Smooth muscle cell (in vitro differentiated cells): Measurements from ENCODE around the gene RPL26. TPM values are rescaled to one million over a fixed set of nuclear protein-coding genes. Genes with fewer than 3 reads are reported as not detected.

Source experiments
- DNase-seq: peaks from one replicate; lab custom pipeline; 2025; ENCODE audit not compliant: unreplicated experiment; lab: John Stamatoyannopoulos, UW
- H2AFZ ChIP-seq: fragments of 200-600 bp; sonication (generic); 2 replicates; pipeline ENCODE4 v1.6.0; 2016; ENCODE audit warnings: antibody characterized with exemption, low read depth, mild to moderate bottlenecking
- H3F3A ChIP-seq: fragments of 200-600 bp; sonication (generic); 2 replicates; pipeline ENCODE4 v1.6.0; 2017; ENCODE audit warnings: antibody characterized with exemption, low read depth
- H3K27ac ChIP-seq: fragments of 200-600 bp; sonication (generic); 2 replicates; pipeline ENCODE4 v1.5.1; 2016; ENCODE audit warnings: low read depth, mild to moderate bottlenecking
- H3K27me3 ChIP-seq: fragments of 200-600 bp; sonication (generic); 2 replicates; pipeline ENCODE4 v1.6.1; 2016; ENCODE audit warnings: low read depth, mild to moderate bottlenecking
- H3K36me3 ChIP-seq: fragments of 200-600 bp; sonication (generic); 2 replicates; pipeline ENCODE4 v1.5.1; 2016; ENCODE audit warnings: low read depth
- H3K4me1 ChIP-seq: fragments of 200-600 bp; sonication (generic); 2 replicates; pipeline ENCODE4 v1.5.1; 2016; ENCODE audit warnings: low read depth
- H3K4me2 ChIP-seq: fragments of 200-600 bp; sonication (generic); 2 replicates; pipeline ENCODE4 v1.6.0; 2016; ENCODE audit warnings: mild to moderate bottlenecking
- H3K4me3 ChIP-seq: fragments of 200-600 bp; sonication (generic); 2 replicates; pipeline ENCODE4 v1.5.1; 2016; ENCODE audit warnings: mild to moderate bottlenecking
- H3K79me2 ChIP-seq: fragments of 200-600 bp; sonication (generic); 2 replicates; pipeline ENCODE4 v1.6.0; 2016; ENCODE audit warnings: low read depth, mild to moderate bottlenecking
- H3K9ac ChIP-seq: fragments of 200-600 bp; sonication (generic); 2 replicates; pipeline ENCODE4 v1.6.0; 2016; ENCODE audit warnings: low read depth
- H3K9me3 ChIP-seq: fragments of 200-600 bp; sonication (generic); replicated peaks from 2 replicates; pipeline ENCODE4 v1.5.1; 2016; ENCODE audit warnings: low read depth
- H4K20me1 ChIP-seq: fragments of 200-600 bp; sonication (generic); 2 replicates; pipeline ENCODE4 v1.6.0; 2016; ENCODE audit warnings: low read depth
- WGBS: methylation state at CpG from one replicate; pipeline ENCODE4 v1.1.7; 2016; ENCODE audit warnings: low lambda C conversion rate; 5-methylcytosine and 5-hydroxymethylcytosine counted together
- polyA plus RNA-seq: library from polyadenylated mRNA; unstranded; fragments of >200 nt; fragmentation: Nextera tagmentation; extraction: Ambion mirVana; gene quantifications from 2 replicates; pipeline ENCODE4 v1.2.1, GENCODE V29; 2016
- total RNA-seq: library from RNA; depleted of rRNA; stranded (reverse); fragments of >200 nt; gene quantifications from 2 replicates; pipeline ENCODE4 v1.2.3, GENCODE V29; 2014
- TF ChIP-seq, protein P1 (sequence below): fragments of 200-600 bp; sonication (generic); IDR thresholded peaks from 2 replicates; pipeline ENCODE4 v1.5.1; 2017; ENCODE audit warnings: borderline replicate concordance, mild to moderate bottlenecking, antibody characterized with exemption; ENCODE audit not compliant: insufficient read depth, poor library complexity, severe bottlenecking

RPL26 gene
- total RNA-seq (3,019 and 3,533 TPM in 2 replicates), polyA plus RNA-seq (367 and 426 TPM in 2 replicates)

DNA sequence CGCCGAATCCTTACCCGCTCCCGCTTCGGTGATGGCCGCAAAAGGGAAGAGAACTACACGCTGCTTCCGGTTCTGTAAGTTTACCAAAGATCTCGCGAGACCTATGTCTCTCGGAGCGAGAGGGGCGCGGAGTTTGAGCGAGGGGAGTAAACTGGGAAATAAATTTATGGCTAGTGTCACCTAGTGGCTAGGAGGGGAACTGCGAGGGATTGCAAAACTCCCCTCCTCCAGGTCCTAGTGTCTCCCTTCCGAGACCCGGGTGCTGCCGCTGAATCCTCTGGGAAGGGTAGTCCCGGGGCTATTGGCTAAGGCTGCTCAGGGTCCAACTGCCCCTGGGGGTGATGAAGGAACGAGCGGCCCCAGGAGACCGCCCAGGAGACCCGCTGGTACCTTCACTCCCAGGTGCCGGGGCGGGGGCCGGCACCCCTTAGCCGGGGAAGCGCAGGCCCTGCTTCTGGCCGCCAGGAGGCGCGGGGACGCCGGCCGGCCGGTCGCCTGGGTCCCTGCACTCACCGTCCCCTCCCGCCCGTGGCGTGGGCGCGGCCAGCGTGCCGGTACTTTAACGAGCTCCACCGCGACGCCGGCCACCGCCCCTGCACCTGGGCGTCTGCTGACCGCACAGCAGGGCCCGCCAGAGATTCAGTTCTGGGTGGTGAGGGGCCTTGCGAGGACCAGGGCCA lies at the start of gene RPL26:
Gene RPL26, minus strand, starts transcription at position 51 of the 680 bp plus-strand sequence. CDS start 883 bp downstream, outside the sequence.
- DNase-seq = peak; percentile 94
- Histone ChIP-seq H3F3A (peaks cover 41% of the 10 kb centered on the region), H3K4me3 (peak within 1 kb of the TSS; percentile 66), H3K27me3 (no peaks in the 10 kb centered on the region), H3K4me2 (peak within 1 kb of the TSS; percentile 98), H3K4me1 (peaks cover 21% of the 10 kb centered on the region), H3K36me3 (no peaks in the 10 kb centered on the region), H3K9ac (peak within 1 kb of the TSS; percentile 90), H4K20me1 (peaks cover 44% of the 10 kb centered on the region), H2AFZ (peak within 1 kb of the TSS; percentile 90), H3K9me3 (no peaks in the 10 kb centered on the region), H3K27ac (peak within 1 kb of the TSS; percentile 73), H3K79me2 (peaks cover 45% of the 10 kb centered on the region)
- WGBS = 1% methylated on average over 40 of the region's 55 CpGs
- TF ChIP-seq, protein P1, sequence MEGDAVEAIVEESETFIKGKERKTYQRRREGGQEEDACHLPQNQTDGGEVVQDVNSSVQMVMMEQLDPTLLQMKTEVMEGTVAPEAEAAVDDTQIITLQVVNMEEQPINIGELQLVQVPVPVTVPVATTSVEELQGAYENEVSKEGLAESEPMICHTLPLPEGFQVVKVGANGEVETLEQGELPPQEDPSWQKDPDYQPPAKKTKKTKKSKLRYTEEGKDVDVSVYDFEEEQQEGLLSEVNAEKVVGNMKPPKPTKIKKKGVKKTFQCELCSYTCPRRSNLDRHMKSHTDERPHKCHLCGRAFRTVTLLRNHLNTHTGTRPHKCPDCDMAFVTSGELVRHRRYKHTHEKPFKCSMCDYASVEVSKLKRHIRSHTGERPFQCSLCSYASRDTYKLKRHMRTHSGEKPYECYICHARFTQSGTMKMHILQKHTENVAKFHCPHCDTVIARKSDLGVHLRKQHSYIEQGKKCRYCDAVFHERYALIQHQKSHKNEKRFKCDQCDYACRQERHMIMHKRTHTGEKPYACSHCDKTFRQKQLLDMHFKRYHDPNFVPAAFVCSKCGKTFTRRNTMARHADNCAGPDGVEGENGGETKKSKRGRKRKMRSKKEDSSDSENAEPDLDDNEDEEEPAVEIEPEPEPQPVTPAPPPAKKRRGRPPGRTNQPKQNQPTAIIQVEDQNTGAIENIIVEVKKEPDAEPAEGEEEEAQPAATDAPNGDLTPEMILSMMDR = peak; percentile 77

DNA sequence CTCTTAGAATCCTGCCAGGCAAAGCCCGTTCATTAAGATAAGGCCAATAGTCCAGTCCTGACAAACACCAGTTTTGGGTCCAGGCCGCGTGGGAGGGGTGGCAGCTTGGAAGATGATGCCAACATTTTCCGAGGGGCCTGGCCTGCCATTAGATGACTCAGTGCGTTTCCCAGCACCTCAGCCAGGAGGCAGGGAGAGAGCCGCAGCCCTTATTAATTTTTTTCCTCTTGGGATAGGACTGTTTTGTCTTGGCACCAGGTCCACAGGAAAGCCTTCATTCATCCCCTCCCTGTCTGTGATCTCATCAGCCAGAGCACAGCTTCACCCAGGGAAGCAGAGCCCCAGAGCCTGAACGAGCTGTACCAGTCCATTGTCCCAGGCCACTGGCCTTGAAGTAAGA lies 48.0 kb upstream of the RPL26 start:
- Histone ChIP-seq H3K4me1 (no peaks in the 10 kb centered on the region), H2AFZ (no peak overlapping the region), H4K20me1 (no peaks in the 10 kb centered on the region), H3K27me3 (no peaks in the 10 kb centered on the region), H3K27ac (peak overlapping the region; percentile 59), H3K9me3 (no peaks in the 10 kb centered on the region), H3K79me2 (peaks cover 2% of the 10 kb centered on the region), H3K4me3 (no peak overlapping the region), H3K9ac (no peak overlapping the region), H3K4me2 (no peak overlapping the region), H3F3A (no peaks in the 10 kb centered on the region), H3K36me3 (no peaks in the 10 kb centered on the region)
- TF ChIP-seq, protein P1 = no peak
- 46% methylated on average over 7 of the region's 7 CpGs for WGBS
- no peak for DNase-seq

DNA sequence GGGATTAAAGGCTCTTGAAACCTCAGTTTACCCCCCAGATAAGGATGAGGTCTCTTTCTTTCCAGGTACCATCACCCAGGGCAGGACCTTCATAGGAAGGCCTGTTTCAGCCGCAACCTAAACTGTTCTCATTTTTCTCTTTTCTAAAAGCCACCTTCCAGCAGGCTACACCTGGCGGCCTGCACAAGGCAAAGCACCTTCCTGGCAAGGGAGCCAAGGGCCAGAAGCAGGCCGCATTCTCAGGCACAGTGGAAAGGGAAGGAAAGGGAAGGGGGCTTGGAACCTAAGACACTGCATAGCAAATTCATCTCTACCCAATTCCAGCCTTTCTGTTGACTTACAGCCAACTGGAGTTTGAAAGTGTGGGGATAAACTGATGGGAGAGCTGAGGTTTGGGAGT lies 43.8 kb upstream of the RPL26 start:
- no peaks in the 10 kb centered on the region for H3K36me3 ChIP-seq
- WGBS = 97% methylated on average over 3 of the region's 3 CpGs
- H3F3A ChIP-seq = no peaks in the 10 kb centered on the region
- DNase-seq = no peak
- H3K9ac ChIP-seq = no peak overlapping the region
- no peaks in the 10 kb centered on the region for H4K20me1 ChIP-seq
- no peak overlapping the region for H3K4me2 ChIP-seq
- H3K9me3 ChIP-seq = no peaks in the 10 kb centered on the region
- H3K27me3 ChIP-seq = no peaks in the 10 kb centered on the region
- TF ChIP-seq, protein P1 = no peak
- no peak overlapping the region for H3K27ac ChIP-seq
- H3K4me1 ChIP-seq = no peaks in the 10 kb centered on the region
- no peak overlapping the region for H2AFZ ChIP-seq
- no peaks in the 10 kb centered on the region for H3K79me2 ChIP-seq
- H3K4me3 ChIP-seq = no peak overlapping the region
